Ectodermal cell (in vitro differentiated cells): ENCODE measurements around the gene CD163.

ENCODE experiments used
- H3K27ac ChIP-seq: 2 replicates; pipeline ENCODE4 v1.7.0; 2013; ENCODE audit warnings: mild to moderate bottlenecking, low read depth, low read length; ENCODE audit not compliant: insufficient read depth, poor library complexity, severe bottlenecking
- H3K27me3 ChIP-seq: 2 replicates; pipeline ENCODE4 v1.7.0; 2013; ENCODE audit warnings: mild to moderate bottlenecking, low read length; ENCODE audit not compliant: insufficient read depth, control insufficient read depth, poor library complexity, severe bottlenecking
- H3K36me3 ChIP-seq: one replicate; pipeline ENCODE4 v1.7.0; 2013; ENCODE audit warnings: low read length; ENCODE audit not compliant: control insufficient read depth, insufficient read depth
- H3K4me1 ChIP-seq: one replicate; pipeline ENCODE4 v1.7.0; 2013; ENCODE audit warnings: low read length; ENCODE audit not compliant: control insufficient read depth, insufficient read depth
- H3K4me3 ChIP-seq: 2 replicates; pipeline ENCODE4 v1.7.0; 2013; ENCODE audit warnings: low read depth, low read length, control low read depth; ENCODE audit not compliant: insufficient read depth
- H3K9me3 ChIP-seq: 2 replicates; pipeline ENCODE4 v1.7.0; 2013; ENCODE audit warnings: mild to moderate bottlenecking, low read length, moderate library complexity; ENCODE audit not compliant: control insufficient read depth
- WGBS, 2 experiments: methylation state at CpG; one replicate each; pipeline ENCODE4 v1.1.7; 2013; ENCODE audit warnings: missing lambda C conversion rate in 2 of 2; 5-methylcytosine and 5-hydroxymethylcytosine counted together

Gene CD163

GRCh38 chr12:7497661-7498060 lies 5.9 kb downstream of the CD163 start:
- Histone ChIP-seq H3K36me3 (no peaks in the 10 kb centered on the region), H3K27me3 (no peaks in the 10 kb centered on the region), H3K4me3 (no peak overlapping the region), H3K9me3 (no peaks in the 10 kb centered on the region), H3K27ac (no peak overlapping the region), H3K4me1 (no peaks in the 10 kb centered on the region)
- 64 to 73% methylated on average over 2 to 3 of the region's 3 CpGs for WGBS, 2 experiments

- WGBS, 2 experiments, result 91 to 99% methylated on average over 4 of the region's 4 CpGs
- H3K9me3 ChIP-seq, result no peaks in the 10 kb centered on the region
- no peaks in the 10 kb centered on the region for H3K4me1 ChIP-seq
- H3K36me3 ChIP-seq, result no peaks in the 10 kb centered on the region
- H3K4me3 ChIP-seq, result no peak overlapping the region
- no peaks in the 10 kb centered on the region for H3K27me3 ChIP-seq
- no peak overlapping the region for H3K27ac ChIP-seq
These were observed 7.1 kb downstream of the CD163 start for GRCh38 chr12:7496451-7496850.

GRCh38 chr12:7495136-7495535 lies 8.4 kb downstream of the CD163 start:
- Histone ChIP-seq H3K4me1 (no peaks in the 10 kb centered on the region), H3K9me3 (no peaks in the 10 kb centered on the region), H3K27ac (no peak overlapping the region), H3K36me3 (no peaks in the 10 kb centered on the region), H3K4me3 (no peak overlapping the region), H3K27me3 (no peaks in the 10 kb centered on the region)
- 96 to 97% methylated on average over 2 to 3 of the region's 3 CpGs for WGBS, 2 experiments

- no peak overlapping the region for H3K27ac ChIP-seq
- no peaks in the 10 kb centered on the region for H3K9me3 ChIP-seq
- H3K4me3 ChIP-seq, result no peak overlapping the region
- no peaks in the 10 kb centered on the region for H3K4me1 ChIP-seq
- 89 to 94% methylated on average over 3 of the region's 3 CpGs for WGBS, 2 experiments
- H3K36me3 ChIP-seq, result no peaks in the 10 kb centered on the region
- no peaks in the 10 kb centered on the region for H3K27me3 ChIP-seq
These were observed 10.6 kb downstream of the CD163 start for GRCh38 chr12:7493006-7493405.

GRCh38 chr12:7486512-7486911 lies 17.1 kb downstream of the CD163 start:
- Histone ChIP-seq H3K4me3 (no peak overlapping the region), H3K4me1 (no peaks in the 10 kb centered on the region), H3K27me3 (no peaks in the 10 kb centered on the region), H3K36me3 (no peaks in the 10 kb centered on the region), H3K9me3 (no peaks in the 10 kb centered on the region), H3K27ac (no peak overlapping the region)
- 89 to 90% methylated on average over 6 of the region's 6 CpGs for WGBS, 2 experiments

- H3K4me3 ChIP-seq, result no peak overlapping the region
- no peaks in the 10 kb centered on the region for H3K9me3 ChIP-seq
- 68 to 69% methylated on average over 4 of the region's 4 CpGs for WGBS, 2 experiments
- no peak overlapping the region for H3K27ac ChIP-seq
- H3K36me3 ChIP-seq, result no peaks in the 10 kb centered on the region
- H3K4me1 ChIP-seq, result no peaks in the 10 kb centered on the region
- no peaks in the 10 kb centered on the region for H3K27me3 ChIP-seq
These were observed 18.5 kb downstream of the CD163 start for GRCh38 chr12:7485095-7485494.

- 86 to 89% methylated on average over 5 of the region's 5 CpGs for WGBS, 2 experiments
- Histone ChIP-seq H3K27ac (no peak overlapping the region), H3K36me3 (no peaks in the 10 kb centered on the region), H3K4me3 (no peak overlapping the region), H3K9me3 (no peaks in the 10 kb centered on the region), H3K4me1 (no peaks in the 10 kb centered on the region), H3K27me3 (no peaks in the 10 kb centered on the region)
These were observed 20.2 kb downstream of the CD163 start for GRCh38 chr12:7483343-7483742.

GRCh38 chr12:7479771-7480170 lies 23.8 kb downstream of the CD163 start:
- H3K4me3 ChIP-seq, result no peak overlapping the region
- WGBS, 2 experiments, result 80% methylated on average over 1 of the region's 1 CpG; no CpG with 5 or more reads in 1 of the 2 experiments
- H3K9me3 ChIP-seq, result no peaks in the 10 kb centered on the region
- no peaks in the 10 kb centered on the region for H3K36me3 ChIP-seq
- H3K4me1 ChIP-seq, result no peaks in the 10 kb centered on the region
- no peaks in the 10 kb centered on the region for H3K27me3 ChIP-seq
- H3K27ac ChIP-seq, result no peak overlapping the region

- H3K36me3 ChIP-seq, result no peaks in the 10 kb centered on the region
- no peaks in the 10 kb centered on the region for H3K27me3 ChIP-seq
- H3K4me1 ChIP-seq, result no peaks in the 10 kb centered on the region
- H3K9me3 ChIP-seq, result no peaks in the 10 kb centered on the region
- no peak overlapping the region for H3K4me3 ChIP-seq
- H3K27ac ChIP-seq, result no peak overlapping the region
- WGBS, 2 experiments, result 90 to 92% methylated on average over 6 of the region's 6 CpGs
These were observed 31.5 kb downstream of the CD163 start for GRCh38 chr12:7472060-7472459.

- H3K27me3 ChIP-seq, result no peaks in the 10 kb centered on the region
- WGBS, 2 experiments, result 78 to 79% methylated on average over 7 of the region's 7 CpGs
- no peaks in the 10 kb centered on the region for H3K4me1 ChIP-seq
- H3K9me3 ChIP-seq, result no peaks in the 10 kb centered on the region
- H3K36me3 ChIP-seq, result no peaks in the 10 kb centered on the region
- H3K27ac ChIP-seq, result no peak overlapping the region
- no peak overlapping the region for H3K4me3 ChIP-seq
These were observed 43.0 kb downstream of the CD163 start for GRCh38 chr12:7460375-7461259.
